ENCODE measurements around the gene CKS2.

Gene CKS2

DNA sequence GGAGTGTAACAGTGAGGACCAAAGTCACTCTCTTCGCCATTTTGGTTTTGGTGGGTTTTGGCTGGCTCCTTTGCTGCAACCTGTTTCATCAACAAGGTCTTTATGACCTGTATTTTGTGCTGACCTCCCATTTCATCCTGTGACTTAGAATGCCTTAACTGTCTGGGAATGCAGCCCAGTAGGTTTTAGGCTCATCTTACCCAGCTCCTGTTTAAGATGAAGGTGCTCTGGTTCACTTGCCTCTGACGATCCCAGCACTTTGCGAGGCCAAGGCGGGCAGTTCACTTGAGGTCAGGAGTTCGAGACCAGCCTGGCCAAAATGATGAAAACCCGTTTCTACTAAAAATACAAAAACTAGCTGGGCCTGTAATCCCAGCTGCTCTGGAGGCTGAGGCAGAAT is 1.8 kb upstream of the CKS2 start:
- intact Hi-C loops (cut with DNase I): loop anchor here (10.0 kb wide), 1 partner anchor 124 kb away; no protein-coding TSS in a partner anchor
- no peak for DNase-seq

GRCh38 chr9:89309608-89310474 is 1.2 kb upstream of the CKS2 start:
- intact Hi-C loops (cut with DNase I): loop anchor here (10.0 kb wide), 1 partner anchor 125 kb away; no protein-coding TSS in a partner anchor
- peak in 2 of 42 donors; percentile 10 to 50 for DNase-seq

DNA sequence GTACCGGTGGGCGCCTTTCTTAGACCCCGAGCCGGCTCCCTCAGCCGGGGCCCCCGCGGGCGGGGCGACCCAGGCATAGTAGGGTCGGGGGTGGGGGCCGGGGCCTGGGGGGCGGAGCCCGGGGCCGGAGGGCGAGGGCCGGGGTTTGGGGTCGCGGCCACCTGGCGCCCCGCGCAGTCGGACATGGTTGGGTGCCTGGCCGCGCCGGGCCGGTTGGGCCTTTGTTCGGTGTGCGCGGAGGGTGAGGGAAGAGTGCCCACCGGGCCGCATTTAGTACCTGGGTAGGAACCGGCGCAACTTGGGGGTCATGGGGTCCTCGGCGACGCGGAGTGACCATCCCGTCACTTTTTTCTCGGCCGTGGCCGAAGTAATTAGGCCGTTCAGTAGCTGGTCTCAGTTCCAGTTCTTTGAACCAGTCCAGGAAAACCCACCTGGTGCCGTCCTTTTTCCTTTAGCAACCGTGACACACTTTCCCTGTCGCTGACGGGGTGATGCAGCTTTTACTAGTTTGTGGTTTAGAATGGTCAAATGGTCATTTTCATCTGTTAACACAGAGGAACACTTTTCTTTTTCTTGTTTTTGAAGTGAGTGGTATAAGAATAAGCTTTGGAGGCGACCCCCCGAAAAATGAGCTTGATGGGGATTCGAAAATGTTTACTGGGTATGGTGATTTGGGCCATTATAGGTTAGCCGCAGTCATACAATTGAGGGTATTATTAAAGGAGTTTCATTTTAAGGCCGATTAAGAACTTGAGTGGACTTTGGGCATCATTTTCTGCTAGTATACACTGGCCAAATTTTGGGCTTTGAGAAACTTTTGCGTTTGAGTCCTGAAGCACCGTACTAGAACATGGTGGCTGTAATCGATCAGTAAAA is 589 bp downstream of the CKS2 start:
- DNase-seq: peak in 2 of 42 donors; percentile 17 to 33
- intact Hi-C loops (cut with DNase I): no loop called here

DNA sequence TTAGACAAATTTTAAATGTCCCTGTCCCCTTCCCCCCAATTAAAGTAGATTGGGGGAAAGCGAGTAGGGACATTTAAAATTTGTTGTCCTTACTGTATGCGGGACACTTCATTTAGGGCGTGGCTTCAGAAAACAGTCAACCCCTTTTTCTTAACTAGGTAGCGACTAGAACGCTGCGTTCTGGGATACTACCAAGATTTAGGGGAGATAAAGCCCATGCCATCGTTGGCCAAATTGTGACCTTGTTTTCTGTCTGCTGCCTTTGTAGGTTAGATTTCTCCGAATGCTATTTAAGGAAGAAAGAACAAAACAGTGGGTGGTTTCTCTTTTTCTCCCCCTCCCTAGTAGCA is 1.2 kb downstream of the CKS2 start:
- no peak for DNase-seq
- intact Hi-C loops (cut with DNase I): no loop called here

DNA sequence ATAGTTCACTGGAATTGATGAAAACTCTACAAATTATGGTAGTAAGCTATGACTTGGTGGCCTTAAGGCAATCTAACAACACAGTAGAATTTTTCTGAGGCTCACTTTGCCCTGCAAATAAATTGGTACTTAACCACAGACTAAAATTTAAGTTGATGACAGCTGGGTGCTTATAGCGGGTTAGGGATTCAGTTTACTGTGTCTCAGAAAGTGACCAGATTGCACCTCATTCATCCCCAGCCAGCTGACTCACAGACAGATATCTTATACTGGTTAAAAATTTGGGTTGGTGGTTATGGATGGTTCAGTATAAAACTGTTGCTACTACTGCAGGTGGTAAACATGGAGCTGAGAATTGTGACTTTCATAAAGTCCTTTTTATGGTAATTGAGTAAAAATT is 2.8 kb downstream of the CKS2 start:
- intact Hi-C loops (cut with DNase I): no loop called here

GRCh38 chr9:89314955-89315354 is 4.0 kb downstream of the CKS2 start:
- intact Hi-C loops (cut with DNase I): no loop called here
- no peak for DNase-seq

More for the DNA sequence above, 2.8 kb downstream of the CKS2 start:
- DNase-seq: no peak

- no peak for DNase-seq
- intact Hi-C loops (cut with DNase I): no loop called here
Measured at GRCh38 chr9:89315482-89315881, 4.5 kb downstream of the CKS2 start.

- intact Hi-C loops (cut with DNase I): no loop called here
- DNase-seq: no peak
Measured at GRCh38 chr9:89317282-89317681, 6.3 kb downstream of the CKS2 start.

DNA sequence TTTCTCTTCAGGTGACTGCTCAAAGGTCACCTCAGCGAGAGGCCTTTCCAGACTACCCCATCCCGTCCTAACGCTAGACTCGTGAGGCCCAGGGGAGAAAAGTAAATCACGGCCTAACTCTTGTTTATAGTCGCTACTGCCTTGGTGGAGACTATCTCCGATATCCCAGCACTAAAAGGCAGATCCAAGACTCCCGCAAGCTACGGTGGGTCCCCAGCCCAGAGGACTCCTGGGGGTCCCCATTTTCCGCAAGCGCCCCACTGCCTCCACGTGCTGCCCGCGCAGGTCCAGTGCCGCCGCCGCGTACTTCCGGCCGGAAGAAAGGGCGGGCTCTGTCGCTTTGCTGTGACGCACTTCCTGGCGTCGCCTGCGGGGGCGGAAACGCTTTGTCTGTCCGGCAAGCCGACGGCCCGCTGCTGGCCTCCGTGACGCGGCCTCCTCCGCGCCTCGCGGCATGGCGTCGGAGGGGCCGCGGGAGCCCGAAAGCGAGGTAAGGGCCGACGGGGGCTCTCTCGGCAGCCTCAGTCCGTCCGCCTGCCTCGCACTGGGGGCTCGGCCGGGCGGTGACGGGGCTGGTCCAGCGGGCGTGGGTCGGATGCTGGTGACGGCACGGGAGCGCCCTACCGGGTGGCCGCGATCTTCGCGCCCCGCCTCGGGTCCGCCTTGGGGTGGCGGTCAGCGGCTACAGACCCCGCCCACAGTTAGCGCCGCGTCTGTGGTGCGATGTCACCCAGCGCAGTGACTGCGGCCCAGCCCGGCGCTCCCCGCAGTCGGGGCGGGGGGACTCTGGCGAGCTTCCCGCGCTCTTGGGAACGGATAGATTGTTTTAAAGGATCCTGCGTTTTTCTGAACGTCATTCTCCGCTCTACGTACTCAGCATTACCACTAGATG is 7.4 kb downstream of the CKS2 start, which contains the start of gene SECISBP2:
TSS of gene SECISBP2 (plus strand) at position 378 of the 892 bp plus-strand sequence. CDS start at position 455, 77 bp downstream.
- intact Hi-C loops (cut with DNase I): no loop called here
- peak; percentile 82 to 98 (median 93) for DNase-seq

- intact Hi-C loops (cut with DNase I): no loop called here
- no peak for DNase-seq
Measured at GRCh38 chr9:89319015-89319905, 8.3 kb downstream of the CKS2 start.

DNA sequence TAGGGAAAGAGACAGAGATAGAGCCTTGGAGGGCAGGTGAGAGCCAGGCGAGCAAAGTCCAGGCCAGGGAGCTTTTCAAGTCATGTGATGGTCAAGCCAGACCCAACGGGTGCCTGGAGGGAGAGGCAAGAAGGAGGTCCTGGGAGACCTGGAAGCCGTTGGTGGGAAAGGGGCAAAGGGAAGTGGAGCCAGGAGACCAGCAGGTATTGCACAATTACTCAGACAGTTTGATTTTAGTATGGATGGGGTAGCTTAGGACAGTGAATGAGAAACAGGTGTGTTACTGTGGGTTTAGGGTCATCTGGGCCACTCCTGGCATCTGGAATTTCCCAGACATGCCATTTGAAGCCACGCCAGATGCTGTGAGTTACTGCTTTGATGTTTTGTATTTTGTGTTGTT is 12.4 kb downstream of the CKS2 start:
- intact Hi-C loops (cut with DNase I): no loop called here
- DNase-seq: no peak

GRCh38 chr9:89325733-89326132 is 14.7 kb downstream of the CKS2 start:
- no peak for DNase-seq
- intact Hi-C loops (cut with DNase I): no loop called here

- intact Hi-C loops (cut with DNase I): no loop called here
- no peak for DNase-seq
Measured at GRCh38 chr9:89328064-89328463, 17.1 kb downstream of the CKS2 start.

GRCh38 chr9:89329917-89330316 is 18.9 kb downstream of the CKS2 start:
- DNase-seq: no peak
- intact Hi-C loops (cut with DNase I): no loop called here

- intact Hi-C loops (cut with DNase I): no loop called here
- DNase-seq: no peak
Measured at GRCh38 chr9:89330513-89330912, 19.5 kb downstream of the CKS2 start.

DNA sequence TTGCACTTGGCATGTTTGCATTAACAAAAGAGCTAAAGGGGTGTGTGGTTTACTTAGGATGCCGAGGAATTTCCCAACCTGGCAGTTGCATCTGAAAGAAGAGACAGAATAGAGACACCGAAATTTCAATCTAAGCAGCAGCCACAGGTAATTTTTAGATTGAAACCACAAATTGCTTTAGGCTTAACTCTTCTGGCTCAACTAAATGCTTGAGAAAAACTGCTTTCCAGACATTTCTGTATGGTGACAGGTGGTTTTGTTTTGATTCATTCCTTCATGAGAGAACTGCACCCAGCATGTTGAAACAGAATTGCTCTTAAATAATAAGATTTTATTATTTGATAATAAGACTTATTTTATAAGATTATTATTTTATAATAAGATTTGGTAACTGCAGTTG is 28.8 kb downstream of the CKS2 start:
- intact Hi-C loops (cut with DNase I): no loop called here
- no peak for DNase-seq

DNA sequence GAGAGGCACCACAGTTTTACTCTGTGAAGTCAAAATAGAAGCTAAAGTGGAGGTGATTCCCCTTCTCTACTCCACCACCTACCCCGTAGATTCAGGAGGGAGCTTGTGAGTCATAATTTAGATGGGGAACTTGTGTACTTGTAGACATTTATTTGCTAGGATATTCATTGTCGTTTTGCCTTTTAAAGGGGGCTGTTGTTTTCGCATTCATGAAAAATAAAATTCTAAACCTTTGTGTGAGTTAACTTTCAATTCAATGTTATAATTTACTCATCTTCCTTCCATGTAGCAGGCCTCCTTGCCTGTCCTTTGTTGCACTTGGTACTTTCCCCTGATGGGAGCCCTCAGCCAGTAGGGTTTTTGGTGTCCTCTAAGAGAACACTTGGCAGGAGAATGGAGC is 29.3 kb downstream of the CKS2 start:
- intact Hi-C loops (cut with DNase I): no loop called here

GRCh38 chr9:89342213-89342612 is 31.2 kb downstream of the CKS2 start:
- DNase-seq: no peak
- intact Hi-C loops (cut with DNase I): no loop called here

More for the DNA sequence above, 29.3 kb downstream of the CKS2 start:
- no peak for DNase-seq

Measured in head of caudate nucleus (tissue), 42 donors.